PFSK-1 (cell line): Measurements from ENCODE around the gene DDI2.

Experiments used
- FOXP2 ChIP-seq: optimal IDR thresholded peaks from 2 replicates; pipeline ENCODE3; 2011; ENCODE audit warnings: borderline replicate concordance, control low read depth, inconsistent platforms; ENCODE audit not compliant: insufficient read depth; ENCODE audit errors: extremely low read length, extremely low read depth
- POLR2AphosphoS5 ChIP-seq: IDR thresholded peaks from 2 replicates; pipeline ENCODE4 v1.6.1; 2012; ENCODE audit warnings: low read depth, mild to moderate bottlenecking, control low read depth, low read length, moderate library complexity
- SIN3A ChIP-seq: IDR thresholded peaks from 2 replicates; pipeline ENCODE4 v1.6.1; 2012; ENCODE audit warnings: mild to moderate bottlenecking, low read length, moderate library complexity, borderline replicate concordance; ENCODE audit not compliant: insufficient read depth
- TAF1 ChIP-seq: IDR thresholded peaks from 2 replicates; pipeline ENCODE4 v1.6.1; 2012; ENCODE audit warnings: low read length, control low read depth, borderline replicate concordance; ENCODE audit not compliant: insufficient read depth
- TF ChIP-seq, protein P1 (sequence below), 2 experiments: IDR thresholded peaks; 2 replicates each; pipeline versions ENCODE4 v1.6.1 to v1.8.0; 2011 to 2012; ENCODE audit warnings: low read depth in 2 of 2, low read length in 2 of 2, control low read depth in 1 of 2, inconsistent platforms in 1 of 2, mild to moderate bottlenecking in 1 of 2, moderate library complexity in 1 of 2; ENCODE audit not compliant: insufficient read depth in 1 of 2

DDI2 gene

DNA sequence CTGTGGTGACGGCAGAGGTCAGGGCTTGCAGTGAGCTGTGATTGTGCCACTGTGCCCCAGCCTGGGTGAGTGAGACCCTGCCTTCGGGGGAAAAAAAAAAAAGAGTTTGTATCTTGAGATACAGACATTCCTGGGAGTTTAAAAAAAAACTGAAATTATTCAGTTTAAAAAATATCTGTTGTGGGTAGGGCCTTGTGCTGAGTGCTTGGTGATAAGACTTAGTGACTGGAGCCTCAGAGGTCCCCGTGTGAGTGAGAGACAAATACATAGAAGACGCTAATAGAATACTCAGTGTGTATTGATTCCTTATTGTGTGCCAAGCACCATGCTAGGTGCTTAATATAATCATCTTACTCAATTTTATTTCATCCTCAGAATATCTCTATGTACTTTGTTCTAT is 22.7 kb downstream of the DDI2 start:
- TF ChIP-seq TAF1 (no peak), FOXP2 (no peak), POLR2AphosphoS5 (no peak), SIN3A (no peak)
- TF ChIP-seq, protein P1, sequence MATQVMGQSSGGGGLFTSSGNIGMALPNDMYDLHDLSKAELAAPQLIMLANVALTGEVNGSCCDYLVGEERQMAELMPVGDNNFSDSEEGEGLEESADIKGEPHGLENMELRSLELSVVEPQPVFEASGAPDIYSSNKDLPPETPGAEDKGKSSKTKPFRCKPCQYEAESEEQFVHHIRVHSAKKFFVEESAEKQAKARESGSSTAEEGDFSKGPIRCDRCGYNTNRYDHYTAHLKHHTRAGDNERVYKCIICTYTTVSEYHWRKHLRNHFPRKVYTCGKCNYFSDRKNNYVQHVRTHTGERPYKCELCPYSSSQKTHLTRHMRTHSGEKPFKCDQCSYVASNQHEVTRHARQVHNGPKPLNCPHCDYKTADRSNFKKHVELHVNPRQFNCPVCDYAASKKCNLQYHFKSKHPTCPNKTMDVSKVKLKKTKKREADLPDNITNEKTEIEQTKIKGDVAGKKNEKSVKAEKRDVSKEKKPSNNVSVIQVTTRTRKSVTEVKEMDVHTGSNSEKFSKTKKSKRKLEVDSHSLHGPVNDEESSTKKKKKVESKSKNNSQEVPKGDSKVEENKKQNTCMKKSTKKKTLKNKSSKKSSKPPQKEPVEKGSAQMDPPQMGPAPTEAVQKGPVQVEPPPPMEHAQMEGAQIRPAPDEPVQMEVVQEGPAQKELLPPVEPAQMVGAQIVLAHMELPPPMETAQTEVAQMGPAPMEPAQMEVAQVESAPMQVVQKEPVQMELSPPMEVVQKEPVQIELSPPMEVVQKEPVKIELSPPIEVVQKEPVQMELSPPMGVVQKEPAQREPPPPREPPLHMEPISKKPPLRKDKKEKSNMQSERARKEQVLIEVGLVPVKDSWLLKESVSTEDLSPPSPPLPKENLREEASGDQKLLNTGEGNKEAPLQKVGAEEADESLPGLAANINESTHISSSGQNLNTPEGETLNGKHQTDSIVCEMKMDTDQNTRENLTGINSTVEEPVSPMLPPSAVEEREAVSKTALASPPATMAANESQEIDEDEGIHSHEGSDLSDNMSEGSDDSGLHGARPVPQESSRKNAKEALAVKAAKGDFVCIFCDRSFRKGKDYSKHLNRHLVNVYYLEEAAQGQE (IDR thresholded peaks at IDR 0.05; ENCODE audit: insufficient read depth in 1 of 2, low read depth in 2 of 2, low read length in 2 of 2) = no peak

DNA sequence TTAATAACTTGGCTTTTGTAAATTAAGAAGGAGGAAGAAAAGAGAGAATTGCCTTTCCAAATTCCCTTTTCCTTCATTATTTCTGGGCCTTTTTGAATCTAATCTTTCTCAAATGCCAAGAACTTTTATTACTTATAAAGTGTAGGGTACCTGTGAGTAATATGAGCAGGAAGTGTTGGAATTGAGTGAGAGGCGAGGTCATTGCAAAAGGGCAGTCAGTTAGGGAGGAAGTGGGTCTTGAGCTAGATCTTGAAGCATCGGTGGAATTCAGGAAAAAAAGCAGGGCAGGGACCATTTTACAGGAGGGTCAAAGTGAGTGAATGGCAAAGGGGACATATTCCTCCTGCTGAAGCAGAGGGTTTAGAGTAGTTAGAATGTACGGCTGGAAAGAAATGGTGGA is 23.4 kb downstream of the DDI2 start:
- TF ChIP-seq FOXP2 (no peak), POLR2AphosphoS5 (no peak), SIN3A (no peak)
- TF ChIP-seq, protein P1 (IDR thresholded peaks at IDR 0.05; ENCODE audit: insufficient read depth in 1 of 2, low read depth in 2 of 2, low read length in 2 of 2) = no peak

DNA sequence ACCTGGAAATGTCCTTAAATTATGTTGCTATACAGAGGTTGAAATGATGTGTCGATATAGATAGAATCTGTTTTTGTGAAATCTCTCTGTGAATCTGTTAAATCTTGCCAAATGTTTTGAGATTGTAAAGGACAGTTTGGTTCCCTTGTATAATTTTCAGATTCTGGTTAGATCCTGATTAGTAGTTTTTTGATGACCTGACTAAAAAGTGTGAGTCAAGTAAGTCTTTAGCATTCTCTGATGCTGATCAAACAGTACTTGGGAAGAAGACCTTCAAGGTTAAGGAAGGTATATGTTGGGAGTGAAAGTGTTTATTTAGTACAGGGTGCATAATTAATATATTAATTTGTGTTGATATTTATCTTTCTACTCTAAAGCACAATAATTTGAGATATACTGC is 32.7 kb downstream of the DDI2 start:
- TF ChIP-seq, protein P1 (IDR thresholded peaks at IDR 0.05; ENCODE audit: insufficient read depth in 1 of 2, low read depth in 2 of 2, low read length in 2 of 2) = no peak
- TF ChIP-seq SIN3A = no peak
- no peak for TF ChIP-seq POLR2AphosphoS5
- no peak for TF ChIP-seq FOXP2
- no peak for TF ChIP-seq TAF1

DNA sequence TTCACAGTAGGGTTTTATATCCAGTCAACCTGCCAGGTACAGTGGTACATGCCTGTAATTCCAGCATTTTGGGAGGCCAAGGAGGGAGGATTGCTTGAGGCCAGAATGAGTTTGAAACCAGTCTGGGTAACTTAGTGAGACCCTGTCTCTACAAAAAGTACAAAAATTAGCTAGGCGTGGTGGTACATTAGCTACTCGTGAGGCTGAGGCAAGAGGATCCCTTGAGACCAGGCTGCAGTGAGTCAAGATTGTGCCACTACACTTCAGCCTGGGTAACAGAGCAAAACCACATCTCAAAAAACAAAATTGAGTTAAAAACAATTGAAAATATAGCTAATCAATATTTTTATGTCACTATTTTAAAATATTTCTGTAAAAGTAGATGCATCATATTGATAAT is 33.2 kb downstream of the DDI2 start:
- TF ChIP-seq, protein P1 (IDR thresholded peaks at IDR 0.05; ENCODE audit: insufficient read depth in 1 of 2, low read depth in 2 of 2, low read length in 2 of 2) = no peak
- TF ChIP-seq FOXP2 (no peak), POLR2AphosphoS5 (no peak), TAF1 (no peak), SIN3A (no peak)

DNA sequence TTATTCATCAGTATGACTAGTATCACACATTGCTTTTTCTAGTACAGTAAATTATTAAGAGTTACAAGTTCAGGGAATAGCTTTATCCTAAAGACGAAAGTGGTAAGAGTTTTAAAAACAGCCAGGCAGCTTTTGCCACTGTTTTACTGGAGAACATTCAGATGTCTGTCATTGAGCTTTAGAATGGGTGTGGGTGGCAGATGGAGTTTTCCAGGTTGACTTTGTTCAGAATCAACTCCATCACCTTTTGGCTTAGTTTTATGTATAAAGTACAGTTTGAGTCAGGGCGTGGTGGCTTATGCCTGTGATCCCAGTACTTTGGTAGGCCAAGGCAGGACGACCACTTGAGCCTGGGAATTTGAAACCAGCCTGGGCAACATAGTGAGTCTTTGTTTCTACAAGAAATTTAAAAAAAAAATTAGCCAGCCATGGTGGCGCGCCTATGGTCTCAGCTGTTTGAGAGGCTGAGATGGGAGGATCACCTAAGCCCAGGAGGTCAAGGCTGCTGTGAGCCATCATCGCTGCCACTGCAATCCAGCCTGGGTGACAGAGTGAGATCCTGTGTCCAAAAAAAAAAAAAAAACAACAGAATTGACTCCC is 36.9 kb downstream of the DDI2 start:
- no peak for TF ChIP-seq POLR2AphosphoS5
- TF ChIP-seq, protein P1 (IDR thresholded peaks at IDR 0.05; ENCODE audit: insufficient read depth in 1 of 2, low read depth in 2 of 2, low read length in 2 of 2) = no peak
- TF ChIP-seq FOXP2 = no peak
- no peak for TF ChIP-seq SIN3A
- no peak for TF ChIP-seq TAF1
